ENCODE results near the gene OR2T1. TPM values are rescaled to one million over a fixed set of nuclear protein-coding genes. Genes with fewer than 3 reads are reported as not detected.
"Not testable (repeated sequence)": the region's sequence is repeated elsewhere in the genome, so short reads cannot be mapped to it uniquely, and the experiment has no call there.

OR2T1 gene
- total RNA-seq, 4 donors from 2014 or later, result not detected

GRCh38 chr1:248445399-248445798, 42.6 kb downstream of the OR2T1 start, which contains the start of gene OR2T2:
TSS of gene OR2T2 (plus strand) at chr1:248445637. CDS start at chr1:248452798, 7,161 bp downstream.
- not testable (repeated sequence) for H3K27ac ChIP-seq; H3K4me3 ChIP-seq; DNase-seq (ENCODE audit: low spot score in 2 of 2); H3K9me3 ChIP-seq; H3K4me1 ChIP-seq; H3K36me3 ChIP-seq; H3K27me3 ChIP-seq
- 48 to 76% methylated on average over 2 of the region's 2 CpGs for WGBS, 2 donors

DNA sequence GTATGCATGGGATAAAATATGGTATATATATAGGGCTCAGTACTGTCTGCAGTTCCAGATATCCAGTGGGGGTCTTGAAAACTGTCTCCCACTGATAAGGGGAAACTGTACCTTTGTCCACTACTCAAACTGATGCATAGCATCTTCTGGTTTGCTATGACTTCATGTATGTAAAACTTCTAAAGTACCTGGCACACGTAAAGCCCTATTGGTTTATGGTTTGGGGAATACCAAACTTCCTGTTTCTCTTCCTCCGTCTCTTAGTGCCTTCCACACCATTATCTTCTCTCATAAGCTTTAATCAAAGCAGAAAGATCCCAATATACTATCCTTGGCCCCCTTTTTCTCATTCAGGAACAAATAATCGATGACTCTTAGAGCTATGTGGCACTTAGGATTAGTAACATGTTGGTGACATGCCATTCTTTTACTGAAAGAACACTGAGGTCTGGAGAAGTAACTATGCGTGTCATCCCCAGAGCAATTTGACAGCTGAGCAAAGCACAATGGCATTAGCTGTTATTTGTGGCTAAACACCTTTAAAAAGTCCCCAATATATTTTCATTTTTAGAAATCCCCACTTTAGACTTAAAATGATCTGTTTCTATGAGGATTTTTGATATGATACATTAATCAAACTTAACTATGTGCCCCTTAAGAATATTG, 45.7 kb downstream of the OR2T1 start:
- not testable (repeated sequence) for H3K4me3 ChIP-seq; DNase-seq (ENCODE audit: low spot score in 2 of 2); H3K9me3 ChIP-seq; H3K36me3 ChIP-seq; H3K27ac ChIP-seq; H3K4me1 ChIP-seq; H3K27me3 ChIP-seq
- no CpG with 5 or more reads among the region's 4 CpGs for WGBS, 2 donors

- not testable (repeated sequence) for H3K36me3 ChIP-seq; H3K4me1 ChIP-seq; H3K27ac ChIP-seq; H3K27me3 ChIP-seq; H3K4me3 ChIP-seq; H3K9me3 ChIP-seq; DNase-seq (ENCODE audit: low spot score in 2 of 2)
- 81 to 86% methylated on average over 5 of the region's 6 CpGs for WGBS, 2 donors
Observed at GRCh38 chr1:248449821-248450465, 47.1 kb downstream of the OR2T1 start.

DNA sequence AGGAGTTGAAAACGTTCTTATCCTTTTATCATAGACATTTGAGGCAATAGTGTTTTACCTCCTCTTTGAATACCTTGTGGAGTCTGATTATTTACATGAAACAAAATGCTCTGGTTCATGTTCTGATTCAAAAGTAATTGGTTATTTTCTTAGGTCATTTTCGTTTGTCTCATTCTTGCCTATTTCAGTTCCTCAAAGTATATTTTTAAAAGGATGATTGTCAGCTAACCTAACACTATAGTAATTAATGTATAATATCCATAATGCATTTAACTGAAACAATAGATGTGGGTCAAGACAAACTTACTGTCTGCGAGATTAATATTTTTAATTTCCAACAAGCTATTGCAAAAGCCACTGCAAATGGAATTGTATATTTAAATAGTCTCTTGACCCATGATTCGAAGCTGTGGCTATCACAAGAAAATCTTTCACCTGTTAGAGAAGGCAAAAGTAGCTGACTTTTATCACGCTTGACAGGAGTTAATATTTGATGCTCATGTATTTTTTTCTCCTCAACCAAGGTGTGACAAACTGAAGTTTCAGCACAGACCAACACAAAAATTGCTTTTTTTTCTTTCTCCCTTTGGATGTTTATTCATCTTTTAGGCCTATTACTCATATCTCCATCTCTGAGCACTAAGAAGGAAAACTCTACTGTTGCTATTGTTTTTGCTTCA, 47.8 kb downstream of the OR2T1 start:
- not testable (repeated sequence) for H3K27me3 ChIP-seq; H3K4me1 ChIP-seq; H3K9me3 ChIP-seq; H3K4me3 ChIP-seq; DNase-seq (ENCODE audit: low spot score in 2 of 2); H3K27ac ChIP-seq; H3K36me3 ChIP-seq
- 51 to 53% methylated on average over 2 of the region's 5 CpGs for WGBS, 2 donors

DNA sequence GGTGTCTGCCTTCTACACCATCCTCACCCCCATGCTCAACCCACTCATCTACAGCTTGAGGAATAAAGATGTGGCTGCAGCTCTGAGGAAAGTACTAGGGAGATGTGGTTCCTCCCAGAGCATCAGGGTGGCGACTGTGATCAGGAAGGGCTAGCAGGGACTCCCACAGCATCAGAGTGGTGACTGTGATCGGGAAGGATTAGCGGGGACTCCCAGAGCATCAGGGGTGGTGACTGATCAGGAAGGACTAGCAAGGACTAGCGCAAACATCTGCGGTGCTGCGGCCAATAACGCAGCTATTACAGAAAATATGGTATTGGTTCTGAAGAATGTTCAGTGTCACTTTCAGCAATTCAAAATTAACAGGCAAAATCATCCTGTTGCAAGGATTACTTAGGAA, 50.8 kb downstream of the OR2T1 start:
- H3K27me3 ChIP-seq; H3K36me3 ChIP-seq; DNase-seq (ENCODE audit: low spot score in 2 of 2); H3K9me3 ChIP-seq; H3K4me1 ChIP-seq; H3K4me3 ChIP-seq; H3K27ac ChIP-seq: not testable (repeated sequence)
- 91 to 92% methylated on average over 7 of the region's 7 CpGs for WGBS, 2 donors

DNA sequence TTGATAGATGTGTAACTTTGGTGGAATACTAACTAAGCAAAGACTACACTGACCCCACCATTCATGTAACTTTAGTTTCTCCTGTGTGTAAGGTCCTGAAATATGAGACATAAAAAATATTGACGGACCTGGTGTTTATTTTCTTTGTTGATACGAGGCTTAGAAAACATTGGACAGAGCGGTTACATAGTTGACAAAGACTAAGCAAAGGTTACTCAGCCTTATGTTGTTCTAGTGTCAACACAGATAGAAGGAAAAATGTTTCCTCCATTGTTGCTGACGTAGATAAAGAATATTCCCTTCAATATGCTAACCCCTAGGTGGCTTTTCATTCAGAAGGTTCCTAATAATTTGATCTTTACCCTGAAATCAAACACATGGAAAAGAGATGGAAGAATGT, 52.2 kb downstream of the OR2T1 start:
- WGBS, 2 donors, result 87 to 94% methylated on average over 2 to 3 of the region's 4 CpGs
- H3K4me1 ChIP-seq; H3K4me3 ChIP-seq; H3K27me3 ChIP-seq; DNase-seq (ENCODE audit: low spot score in 2 of 2); H3K9me3 ChIP-seq; H3K27ac ChIP-seq; H3K36me3 ChIP-seq: not testable (repeated sequence)

GRCh38 chr1:248456635-248457034, 53.8 kb downstream of the OR2T1 start:
- not testable (repeated sequence) for H3K4me1 ChIP-seq; H3K9me3 ChIP-seq; H3K36me3 ChIP-seq; DNase-seq (ENCODE audit: low spot score in 2 of 2); H3K4me3 ChIP-seq; H3K27ac ChIP-seq; H3K27me3 ChIP-seq
- no CpG with 5 or more reads among the region's 2 CpGs for whole genome bisulfite sequencing, 2 donors

Other genes with a start within 250 kb of the OR2T1 start
- not detected for gene OR2M2, start 228.2 kb upstream of the OR2T1 start, total RNA-seq
- gene OR2M3, start 205.8 kb upstream of the OR2T1 start, total RNA-seq, result not detected
- gene OR2M4, start 171.6 kb upstream of the OR2T1 start, total RNA-seq, result 1 to 10 TPM in 1 of 4 donors, under 1 TPM in 1, not detected in 2; under 0.01 to 2.6 TPM
- 1 to 10 TPM in 2 of 4 donors, not detected in 2; 1.0 to 1.6 TPM for gene OR2T33, start 125.1 kb upstream of the OR2T1 start, total RNA-seq
- not detected for gene OR2T12, start 99.6 kb upstream of the OR2T1 start, total RNA-seq
- gene OR2M7, start 78.5 kb upstream of the OR2T1 start, total RNA-seq, result not detected
- gene OR14C36, start 54.3 kb upstream of the OR2T1 start, total RNA-seq, result not detected
- not detected for gene OR2T4, start 41.4 kb upstream of the OR2T1 start, total RNA-seq
- not detected for gene OR2T6, start 27.3 kb upstream of the OR2T1 start, total RNA-seq
- gene OR2T2, start 42.6 kb downstream of the OR2T1 start, total RNA-seq, result not detected
- not detected for gene OR2T3, start 70.3 kb downstream of the OR2T1 start, total RNA-seq
- gene OR2T5, start 85.5 kb downstream of the OR2T1 start, total RNA-seq, result not detected
- not detected for gene OR2G6, start 105.0 kb downstream of the OR2T1 start, total RNA-seq
- gene OR2T29, start 159.7 kb downstream of the OR2T1 start, total RNA-seq, result not detected
- not detected for gene OR2T34, start 171.7 kb downstream of the OR2T1 start, total RNA-seq
- gene OR2T10, start 194.7 kb downstream of the OR2T1 start, total RNA-seq, result not detected
- gene OR2T11, start 232.0 kb downstream of the OR2T1 start, total RNA-seq, result not detected
- gene OR2T35, start 242.2 kb downstream of the OR2T1 start, total RNA-seq, result not detected

Measured in tibial nerve (tissue), 4 donors.